HCT116 (cell line): ENCODE measurements around the gene STPG1. TPM values are rescaled to one million over a fixed set of nuclear protein-coding genes. Genes with fewer than 3 reads are reported as not detected.

ENCODE experiments used
- ATAC-seq: fragments of 200-7000 bp; cut with Tn5 transposase; 2 replicates; pipeline ENCODE4 v1.9.1; 2020; ENCODE audit warnings: mild to moderate bottlenecking, moderate library complexity
- BruUV-seq: library from RNA; stranded (reverse); fragments of 400-500 nt; replicated peaks from 2 replicates; lab custom pipeline; 2021; lab: Mats Ljungman, UMichigan
- CTCF ChIA-PET: fragments of 300-600 bp; sonication (Branson Sonifier 250); formaldehyde crosslinking; loops from one replicate; lab custom pipeline; 2021; ENCODE audit warnings: antibody characterized with exemption; lab: Charles Lee
- POLR2A ChIA-PET: fragments of 300-600, 350-600 bp; sonication (Branson Sonifier 250); formaldehyde crosslinking; loops from one replicate; lab custom pipeline; 2021; ENCODE audit warnings: antibody characterized with exemption; lab: Charles Lee
- RAD21 ChIA-PET, 2 experiments: fragments of 300-600 bp; sonication (Branson Sonifier 250); formaldehyde crosslinking; loops; one replicate each; lab custom pipeline; 2023; ENCODE audit warnings: low total read pairs in 2 of 2; ENCODE audit not compliant: uncharacterized antibody in 2 of 2, unreplicated experiment in 2 of 2, low non-redundant PET in 1 of 2; lab: Charles Lee
- DNase-seq: peaks from one replicate; pipeline ENCODE4 v3.0.0-alpha.2; 2010; ENCODE audit warnings: low read depth, low spot score
- H2AFZ ChIP-seq: fragments of 200-600 bp; shearing (Covaris generic), sonication (generic); 2 replicates; pipeline ENCODE4 v1.6.1; 2017; ENCODE audit warnings: low read depth, mixed run types, mixed read lengths, antibody characterized with exemption, low read length; ENCODE audit not compliant: poor library complexity, severe bottlenecking
- H3K27ac ChIP-seq: 2 replicates; pipeline ENCODE4 v1.5.1; 2012; ENCODE audit warnings: low read depth, low read length
- H3K27me3 ChIP-seq: fragments of 200-600 bp; sonication (generic); 2 replicates; pipeline ENCODE4 v1.6.1; 2016; ENCODE audit warnings: mixed run types, low read length, mixed read lengths; ENCODE audit not compliant: insufficient read depth
- H3K36me3 ChIP-seq, 2 experiments: fragments of 200-500 bp in 1 of 2; fragments of 200-600 bp in 1 of 2; sonication (Bioruptor generic) in 1 of 2; sonication (generic) in 1 of 2; 2 replicates each; pipeline versions ENCODE4 v1.5.1 to v1.6.1; 2014 to 2016; ENCODE audit warnings: low read length in 2 of 2, inconsistent platforms in 1 of 2, mixed read lengths in 1 of 2, mixed run types in 1 of 2; ENCODE audit not compliant: insufficient read depth in 2 of 2, control insufficient read depth in 1 of 2
- H3K4me1 ChIP-seq, 2 experiments: fragments of 200-600 bp in 1 of 2; sonication (generic) in 1 of 2; 2 replicates each; pipeline versions ENCODE4 v1.5.1 to v1.6.1; 2012 to 2017; ENCODE audit warnings: low read length in 2 of 2, inconsistent platforms in 1 of 2, mild to moderate bottlenecking in 1 of 2, mixed read lengths in 1 of 2, mixed run types in 1 of 2, moderate library complexity in 1 of 2; ENCODE audit not compliant: insufficient read depth in 2 of 2, control insufficient read depth in 1 of 2
- H3K4me2 ChIP-seq: fragments of 200-600 bp; sonication (generic); 2 replicates; pipeline ENCODE4 v1.6.1; 2017; ENCODE audit warnings: mixed run types, low read length, mixed read lengths
- H3K4me3 ChIP-seq, 2 experiments: fragments of 200-600 bp in 1 of 2; sonication (generic) in 1 of 2; replicated peaks in 1 of 2; 2 replicates each; pipeline ENCODE4 v1.5.1; 2011 to 2016; ENCODE audit warnings: low read length in 2 of 2, control low read depth in 1 of 2, low read depth in 1 of 2, mild to moderate bottlenecking in 1 of 2, mixed read lengths in 1 of 2, mixed run types in 1 of 2
- H3K79me2 ChIP-seq: fragments of 200-600 bp; sonication (generic); 2 replicates; pipeline ENCODE4 v1.6.1; 2017; ENCODE audit warnings: mild to moderate bottlenecking, mixed run types, low read length, moderate library complexity, mixed read lengths; ENCODE audit not compliant: insufficient read depth
- H3K9ac ChIP-seq: fragments of 200-600 bp; sonication (generic); 2 replicates; pipeline ENCODE4 v1.6.1; 2016; ENCODE audit warnings: low read length, mixed read lengths
- H3K9me2 ChIP-seq: fragments of 200-600 bp; sonication (generic), shearing (Covaris generic); 2 replicates; pipeline ENCODE4 v1.6.1; 2017; ENCODE audit warnings: mixed run types, mild to moderate bottlenecking, moderate library complexity; ENCODE audit not compliant: insufficient read depth
- H3K9me3 ChIP-seq, 2 experiments: fragments of 200-500 bp in 1 of 2; fragments of 200-600 bp in 1 of 2; sonication (Bioruptor generic) in 1 of 2; sonication (generic) in 1 of 2; 2 replicates each; pipeline ENCODE4 v1.6.1; 2014 to 2017; ENCODE audit warnings: low read length in 2 of 2, mixed read lengths in 2 of 2, inconsistent platforms in 1 of 2, low read depth in 1 of 2, mild to moderate bottlenecking in 1 of 2, mixed run types in 1 of 2, moderate library complexity in 1 of 2; ENCODE audit not compliant: control insufficient read depth in 1 of 2, insufficient read depth in 1 of 2
- H4K20me1 ChIP-seq: fragments of 200-600 bp; sonication (generic), shearing (Covaris generic); 2 replicates; pipeline ENCODE4 v1.6.1; 2017; ENCODE audit warnings: mixed run types, mild to moderate bottlenecking, moderate library complexity; ENCODE audit not compliant: insufficient read depth
- ATF3 ChIP-seq: IDR thresholded peaks from 2 replicates; pipeline ENCODE4 v1.6.1; 2012
- CTCF ChIP-seq, 3 experiments: fragments of 200-600 bp in 1 of 3; sonication (generic) in 1 of 3; IDR thresholded peaks in 2 of 3; conservative IDR thresholded peaks in 1 of 3; 2 replicates each; pipeline ENCODE4 v1.5.1; 2012 to 2017; ENCODE audit warnings: low read depth in 2 of 3, low read length in 2 of 3, antibody characterized with exemption in 1 of 3, borderline replicate concordance in 1 of 3, control low read depth in 1 of 3, mild to moderate bottlenecking in 1 of 3, mixed read lengths in 1 of 3, mixed run types in 1 of 3, moderate library complexity in 1 of 3; ENCODE audit not compliant: insufficient read depth in 1 of 3
- EGR1 ChIP-seq: IDR thresholded peaks from 2 replicates; pipeline ENCODE4 v1.6.1; 2012; ENCODE audit warnings: low read depth
- EZH2 ChIP-seq: fragments of 200-600 bp; sonication (generic); IDR thresholded peaks from 2 replicates; pipeline ENCODE4 v1.6.1; 2017; ENCODE audit warnings: antibody characterized with exemption, mixed run types
- JUND ChIP-seq: IDR thresholded peaks from 2 replicates; pipeline ENCODE4 v1.6.1; 2012
- MAX ChIP-seq: IDR thresholded peaks from 2 replicates; pipeline ENCODE4 v1.6.1; 2012
- POLR2A ChIP-seq: IDR thresholded peaks from 2 replicates; pipeline ENCODE4 v1.7.0; 2011; ENCODE audit warnings: borderline replicate concordance; ENCODE audit not compliant: insufficient read depth, insufficient read length; ENCODE audit errors: extremely low read depth
- POLR2AphosphoS5 ChIP-seq: IDR thresholded peaks from 2 replicates; pipeline ENCODE4 v1.6.1; 2011; ENCODE audit warnings: mild to moderate bottlenecking, low read depth, low read length, moderate library complexity
- SIN3A ChIP-seq: IDR thresholded peaks from 2 replicates; pipeline ENCODE4 v1.6.1; 2012; ENCODE audit warnings: low read depth
- SRF ChIP-seq: IDR thresholded peaks from 2 replicates; pipeline ENCODE4 v1.6.1; 2012; ENCODE audit warnings: low read depth
- TCF7L2 ChIP-seq: IDR thresholded peaks from 2 replicates; pipeline ENCODE4 v1.7.0; 2011; ENCODE audit warnings: borderline replicate concordance, inconsistent platforms; ENCODE audit not compliant: insufficient read depth, insufficient read length; ENCODE audit errors: extremely low read depth
- YY1 ChIP-seq: IDR thresholded peaks from 2 replicates; pipeline ENCODE4 v1.6.1; 2011; ENCODE audit warnings: low read length, low read depth, moderate library complexity, mild to moderate bottlenecking; ENCODE audit not compliant: insufficient replicate concordance; ENCODE audit errors: extremely low read depth
- ZBTB33 ChIP-seq: IDR thresholded peaks from 2 replicates; pipeline ENCODE4 v1.6.1; 2011; ENCODE audit warnings: mild to moderate bottlenecking, low read length, moderate library complexity; ENCODE audit not compliant: insufficient replicate concordance; ENCODE audit errors: extremely low read depth
- intact Hi-C: fragments of 100-400 bp; cut with micrococcal nuclease; formaldehyde crosslinking; loops from 2 replicates; pipeline ENCODE4 v1.10.0; 2022
- total RNA-seq: library from RNA; stranded (reverse); gene quantifications from one replicate; pipeline ENCODE4 v1.2.1, GENCODE V29; 2021; ENCODE audit not compliant: unreplicated experiment

The STPG1 gene
- total RNA-seq, 1 experiment from 2014 or later = 13.4 TPM

- ATAC-seq (no peak), DNase-seq (no peak)
- Histone ChIP-seq H3K9ac (no peak overlapping the region), H3K9me3 (no peaks in the 10 kb centered on the region), H3K27me3 (no peaks in the 10 kb centered on the region), H3K4me2 (no peak overlapping the region), H3K36me3 (no peaks in the 10 kb centered on the region), H3K4me3 (no peak overlapping the region), H3K9me2 (no peaks in the 10 kb centered on the region), H3K27ac (no peak overlapping the region), H3K79me2 (no peaks in the 10 kb centered on the region), H3K4me1 (peaks cover 0 to 25% of the 10 kb centered on the region in 2 experiments; a peak in 3 of 4 replicates), H4K20me1 (no peaks in the 10 kb centered on the region), H2AFZ (no peak overlapping the region)
- BruUV-seq = no TSS peak
- ChIA-PET RAD21 (no interaction called here), CTCF (no interaction called here), POLR2A (no interaction called here)
- TF ChIP-seq POLR2A (no peak), POLR2AphosphoS5 (no peak), MAX (no peak), EGR1 (no peak), YY1 (no peak), TCF7L2 (no peak), SIN3A (no peak), JUND (no peak), SRF (no peak), ZBTB33 (no peak), ATF3 (no peak), EZH2 (no peak), CTCF (IDR thresholded peaks at IDR 0.05 in 2 of 3, conservative IDR thresholded peaks at IDR 0.05 in 1 of 3; ENCODE audit: borderline replicate concordance in 1 of 3, insufficient read depth in 1 of 3, low read depth in 2 of 3, low read length in 2 of 3) (no peak)
- intact Hi-C loops = no loop called here
Measured at GRCh38 chr1:24440436-24440835, 26.9 kb upstream of the STPG1 start.
